Astrocyte of the cerebellum (primary cell): Measurements from ENCODE around the gene KIRREL3.

ENCODE experiments used
- DNase-seq: peaks from one replicate; pipeline ENCODE4 v3.0.0-alpha.2; 2011; ENCODE audit warnings: low read depth
- H3K4me3 ChIP-seq: 2 replicates; pipeline ENCODE4 v1.5.1; 2011; ENCODE audit warnings: mild to moderate bottlenecking, low read depth, low read length, moderate library complexity
- in situ Hi-C: cut with HindIII; loops from 2 replicates; pipeline ENCODE4 v1.10.0; 2017; ENCODE audit warnings: low sequenced_read_pairs
- TF ChIP-seq, protein P1 (sequence below): IDR thresholded peaks from 2 replicates; pipeline ENCODE4 v1.5.1; 2012; ENCODE audit warnings: low read length, low read depth, moderate library complexity, mild to moderate bottlenecking; ENCODE audit errors: missing control alignments

KIRREL3 gene

GRCh38 chr11:126467046-126467370 lies 533.6 kb downstream of the KIRREL3 start:
- TF ChIP-seq, protein P1, sequence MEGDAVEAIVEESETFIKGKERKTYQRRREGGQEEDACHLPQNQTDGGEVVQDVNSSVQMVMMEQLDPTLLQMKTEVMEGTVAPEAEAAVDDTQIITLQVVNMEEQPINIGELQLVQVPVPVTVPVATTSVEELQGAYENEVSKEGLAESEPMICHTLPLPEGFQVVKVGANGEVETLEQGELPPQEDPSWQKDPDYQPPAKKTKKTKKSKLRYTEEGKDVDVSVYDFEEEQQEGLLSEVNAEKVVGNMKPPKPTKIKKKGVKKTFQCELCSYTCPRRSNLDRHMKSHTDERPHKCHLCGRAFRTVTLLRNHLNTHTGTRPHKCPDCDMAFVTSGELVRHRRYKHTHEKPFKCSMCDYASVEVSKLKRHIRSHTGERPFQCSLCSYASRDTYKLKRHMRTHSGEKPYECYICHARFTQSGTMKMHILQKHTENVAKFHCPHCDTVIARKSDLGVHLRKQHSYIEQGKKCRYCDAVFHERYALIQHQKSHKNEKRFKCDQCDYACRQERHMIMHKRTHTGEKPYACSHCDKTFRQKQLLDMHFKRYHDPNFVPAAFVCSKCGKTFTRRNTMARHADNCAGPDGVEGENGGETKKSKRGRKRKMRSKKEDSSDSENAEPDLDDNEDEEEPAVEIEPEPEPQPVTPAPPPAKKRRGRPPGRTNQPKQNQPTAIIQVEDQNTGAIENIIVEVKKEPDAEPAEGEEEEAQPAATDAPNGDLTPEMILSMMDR, result no peak
- DNase-seq, result no peak
- no peak overlapping the region for H3K4me3 ChIP-seq
- in situ Hi-C loops, result loop anchor here (5.0 kb wide), 1 partner anchor 40 kb away; no protein-coding TSS in a partner anchor

DNA sequence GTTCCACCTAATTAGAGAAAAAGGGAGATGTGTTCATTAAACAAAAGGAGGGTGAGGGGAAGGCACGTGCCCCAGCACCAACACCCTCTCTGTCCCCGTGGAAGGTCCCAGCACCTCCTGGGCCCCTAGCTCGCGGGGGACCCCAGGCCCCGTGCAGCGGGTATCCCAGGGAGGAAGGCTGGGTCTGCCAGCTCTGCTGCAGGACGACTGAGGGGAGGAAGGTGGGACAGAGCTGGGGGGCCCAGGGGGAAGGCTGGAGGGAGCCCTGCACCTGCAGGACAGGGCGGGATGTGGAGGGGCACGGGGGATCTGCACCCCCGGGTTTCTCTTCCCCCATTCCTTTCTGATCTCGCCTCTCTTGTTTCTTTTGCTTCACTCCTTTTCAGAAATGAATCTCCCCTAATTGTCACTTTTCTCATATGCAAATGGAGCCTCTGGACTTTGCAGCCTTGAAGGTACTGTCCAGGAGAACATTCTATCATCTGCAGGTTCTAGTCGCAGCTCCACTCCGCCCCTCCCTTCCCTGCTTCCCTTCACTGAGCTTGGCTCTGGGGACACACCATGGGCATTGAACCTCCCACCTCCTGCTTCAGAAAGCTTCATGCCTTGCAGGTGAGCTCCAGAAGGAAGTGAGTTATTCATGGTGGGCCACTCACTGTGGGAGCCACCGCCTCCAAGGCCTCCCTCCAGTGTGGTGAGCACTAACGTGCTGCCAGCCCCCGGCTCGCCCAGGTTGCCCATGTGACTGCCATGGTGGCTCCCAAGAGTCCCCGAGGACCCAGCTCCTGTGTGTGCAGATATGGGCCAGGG lies 534.1 kb downstream of the KIRREL3 start:
- DNase-seq, result no peak
- in situ Hi-C loops, result loop anchor here (5.0 kb wide), 1 partner anchor 39 kb away; no protein-coding TSS in a partner anchor
- no peak overlapping the region for H3K4me3 ChIP-seq
- TF ChIP-seq, protein P1, result no peak

DNA sequence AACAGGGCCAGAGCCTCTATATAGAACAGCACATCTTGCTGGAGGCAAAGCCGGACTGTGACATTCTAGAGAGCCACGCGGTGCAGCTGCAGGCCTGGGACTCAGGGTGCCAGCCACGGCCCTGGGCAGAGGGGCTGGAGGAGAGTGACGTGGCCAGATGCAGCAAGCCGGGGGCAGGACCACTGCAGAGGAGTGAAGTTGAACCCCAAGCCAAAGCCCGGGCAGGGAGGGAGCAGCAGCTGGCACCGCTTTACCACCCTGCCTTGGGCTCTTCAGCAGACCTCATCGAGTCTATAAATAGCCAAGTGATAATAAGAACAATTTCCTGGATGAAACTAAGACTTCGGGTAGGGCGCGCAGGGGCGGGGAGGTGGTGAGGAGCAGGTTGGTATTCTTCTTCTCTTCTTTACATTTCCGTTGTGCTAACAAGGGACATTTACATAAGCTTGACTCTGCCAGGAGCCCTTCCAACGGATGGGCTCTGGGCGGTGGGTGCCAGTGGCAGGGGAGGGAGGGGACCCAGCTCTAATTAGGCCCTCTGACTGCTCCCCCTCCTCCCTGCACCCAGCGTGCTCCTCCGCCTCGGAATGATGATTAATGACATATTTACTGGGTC lies 534.9 kb downstream of the KIRREL3 start:
- TF ChIP-seq, protein P1, result no peak
- in situ Hi-C loops, result loop anchor here (5.0 kb wide), 1 partner anchor 38 kb away; no protein-coding TSS in a partner anchor
- DNase-seq, result no peak
- H3K4me3 ChIP-seq, result no peak overlapping the region

DNA sequence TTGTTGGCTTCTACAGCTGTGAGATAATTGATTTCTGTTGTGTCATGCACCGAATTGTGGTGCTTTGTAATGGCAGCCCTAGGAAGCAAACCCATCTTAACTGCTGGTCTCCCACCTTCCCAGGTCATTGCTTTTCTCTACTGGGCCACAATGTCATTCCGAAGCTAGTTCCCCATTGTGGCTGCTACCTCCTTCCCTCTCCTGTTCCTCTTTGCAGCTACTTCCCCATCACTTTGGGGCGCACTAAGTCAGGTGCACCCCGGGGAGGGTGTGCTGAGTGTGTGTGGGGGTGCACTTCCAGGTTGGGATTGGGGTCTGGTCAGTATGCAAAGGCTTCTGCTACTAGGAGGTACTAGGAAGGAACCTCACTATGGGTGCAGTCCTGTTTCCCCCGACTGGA lies 535.8 kb downstream of the KIRREL3 start:
- TF ChIP-seq, protein P1, result no peak
- in situ Hi-C loops, result loop anchor here (5.0 kb wide), 1 partner anchor 37 kb away; no protein-coding TSS in a partner anchor
- DNase-seq, result no peak
- H3K4me3 ChIP-seq, result no peak overlapping the region

- TF ChIP-seq, protein P1, result no peak
- DNase-seq, result no peak
- in situ Hi-C loops, result no loop called here
- H3K4me3 ChIP-seq, result no peak overlapping the region
Observed at GRCh38 chr11:126462422-126462821, 538.1 kb downstream of the KIRREL3 start.

DNA sequence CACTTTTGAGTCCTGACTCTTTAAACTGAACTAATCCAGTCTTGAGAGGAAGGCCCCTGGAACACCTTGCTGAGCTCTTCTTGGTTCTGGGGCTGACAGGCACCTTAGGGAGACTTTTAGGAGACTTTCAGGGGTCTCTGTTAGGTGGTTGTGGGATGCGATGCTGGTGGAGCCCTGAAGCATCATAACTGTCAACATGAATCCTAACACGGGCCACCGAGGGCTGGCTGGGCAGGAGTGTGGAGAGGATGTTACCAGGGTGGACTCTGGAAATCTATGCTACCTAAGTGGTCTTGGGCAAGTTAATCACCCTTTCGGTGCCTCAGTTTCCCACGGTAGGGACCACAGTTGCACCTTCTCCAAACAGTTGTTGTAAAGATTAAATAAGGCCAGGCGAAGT lies 538.6 kb downstream of the KIRREL3 start:
- no peak overlapping the region for H3K4me3 ChIP-seq
- no peak for DNase-seq
- in situ Hi-C loops, result no loop called here
- TF ChIP-seq, protein P1, result no peak
